Activated CD8-positive, alpha-beta memory T cell treated with anti-CD3 and anti-CD28 coated beads, Interleukin-2, amount 50 U/mL, for 24 hours (primary cell): ENCODE results near the gene CRISP2.
"Not testable (repeated sequence)": the region's sequence is repeated elsewhere in the genome, so short reads cannot be mapped to it uniquely, and the experiment has no call there.

Experiments used
- DNase-seq: peaks from one replicate; pipeline ENCODE4 v3.0.0-alpha.2; 2020; ENCODE audit errors: extremely low read depth

CRISP2 gene

DNA sequence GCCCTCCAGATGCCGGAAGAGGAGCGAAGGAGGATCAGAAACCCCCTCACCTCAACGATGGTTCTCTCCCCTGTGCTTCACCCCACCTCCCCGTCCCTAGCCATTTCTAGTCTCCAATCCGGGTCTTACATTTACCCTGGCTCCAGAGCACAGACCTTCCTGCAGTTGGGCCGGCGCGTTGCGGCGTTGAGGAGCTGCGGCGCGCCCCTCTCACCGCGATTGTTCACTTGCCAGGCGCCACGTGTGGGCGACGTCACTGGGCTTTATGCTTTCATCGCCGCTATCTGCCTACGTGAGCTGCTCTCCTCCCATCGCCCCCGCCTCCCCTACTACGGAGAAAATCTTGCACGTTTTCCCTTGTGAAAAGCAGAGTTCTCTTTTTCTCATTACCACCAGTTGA is at the start of gene CRISP2:
Gene CRISP2 (minus strand): TSS at position 198 of the 400 bp plus-strand sequence. CDS start 4,347 bp downstream, outside the sequence.
- no peak for DNase-seq

DNA sequence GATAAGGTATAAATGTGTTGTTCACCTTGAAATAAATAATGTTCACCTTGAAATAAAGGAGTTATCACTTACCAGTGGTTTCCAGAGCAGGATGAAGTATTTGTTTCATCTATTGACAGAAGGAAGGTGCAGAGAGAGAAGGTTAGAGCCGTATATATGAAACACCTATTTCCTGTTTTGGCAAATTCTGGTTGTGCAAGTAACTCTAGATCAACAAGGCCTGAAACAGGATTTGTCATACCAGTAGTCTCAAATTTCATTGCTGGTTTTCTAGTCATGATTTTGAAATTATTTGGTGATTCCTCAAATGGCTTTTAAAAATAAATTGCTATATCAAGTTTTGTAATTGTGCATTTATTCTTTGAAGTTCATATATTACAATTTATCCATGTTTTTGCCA is 30.9 kb upstream of the CRISP2 start, which contains the start of gene CRISP3:
Gene CRISP3 (minus strand): TSS at position 130 of the 400 bp plus-strand sequence. CDS start 21 bp downstream, at position 109.
- no peak for DNase-seq

DNA sequence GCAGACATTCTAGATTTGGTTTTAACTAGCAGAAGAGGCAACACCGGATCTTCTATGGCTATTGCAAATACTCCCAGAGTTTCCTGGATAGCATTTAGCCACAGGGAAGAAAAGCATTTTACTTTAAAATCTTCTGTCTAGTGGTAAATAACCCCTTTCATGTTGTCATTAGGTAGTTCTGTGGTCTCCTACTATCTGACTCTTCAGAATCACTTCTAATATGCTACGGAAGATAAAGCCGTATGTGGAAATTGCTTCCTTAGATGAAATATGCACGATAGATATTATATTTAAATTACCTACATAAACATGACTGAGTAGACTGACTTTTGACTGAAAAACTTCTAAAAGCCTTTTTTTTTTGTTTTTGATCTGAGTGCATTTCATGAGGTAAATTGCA is 30.1 kb upstream of the CRISP2 start:
- no peak for DNase-seq

- DNase-seq: no peak
These were observed 26.1 kb upstream of the CRISP2 start for GRCh38 chr6:49739423-49739822.

GRCh38 chr6:49736017-49736508 is 22.7 kb upstream of the CRISP2 start:
- no peak for DNase-seq

- DNase-seq: no peak
These were observed 20.3 kb upstream of the CRISP2 start for GRCh38 chr6:49733680-49734079.

DNA sequence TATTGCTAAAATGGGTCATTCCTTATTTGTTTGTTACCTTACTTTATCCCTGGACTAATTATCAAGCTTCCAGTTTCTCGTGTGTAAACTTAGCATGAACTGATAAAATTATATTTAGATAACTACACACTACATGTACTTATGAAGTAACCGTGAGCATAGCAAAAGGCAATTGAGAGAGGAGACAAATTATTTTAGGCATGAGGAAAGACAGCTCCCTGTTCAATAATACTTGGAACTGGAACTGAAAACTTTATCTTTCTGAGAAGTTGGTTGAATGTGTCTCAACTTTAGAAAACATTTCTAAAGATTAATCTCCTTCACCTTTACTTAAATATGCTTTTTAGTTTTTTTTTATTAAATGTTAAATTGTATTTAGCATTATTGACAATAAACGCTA is 19.4 kb upstream of the CRISP2 start:
- no peak for DNase-seq

DNA sequence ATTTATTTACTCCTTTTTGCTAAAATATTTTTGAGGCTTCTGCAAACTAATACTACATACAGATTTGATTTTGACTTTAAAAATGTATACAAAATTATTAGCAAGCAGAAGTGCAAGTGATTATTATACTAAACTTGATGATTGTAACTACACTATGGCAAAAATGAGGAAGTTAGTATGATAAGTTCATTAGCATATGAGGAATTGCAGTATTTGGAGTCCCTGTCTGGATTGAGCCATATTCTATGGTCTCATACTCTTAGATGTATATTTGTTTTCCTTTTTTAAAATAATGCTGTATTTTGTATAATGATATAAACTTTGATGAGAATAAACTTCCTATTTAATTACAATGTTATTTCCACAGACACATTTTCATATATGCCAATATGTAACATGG is 16.9 kb upstream of the CRISP2 start:
- DNase-seq: no peak

DNA sequence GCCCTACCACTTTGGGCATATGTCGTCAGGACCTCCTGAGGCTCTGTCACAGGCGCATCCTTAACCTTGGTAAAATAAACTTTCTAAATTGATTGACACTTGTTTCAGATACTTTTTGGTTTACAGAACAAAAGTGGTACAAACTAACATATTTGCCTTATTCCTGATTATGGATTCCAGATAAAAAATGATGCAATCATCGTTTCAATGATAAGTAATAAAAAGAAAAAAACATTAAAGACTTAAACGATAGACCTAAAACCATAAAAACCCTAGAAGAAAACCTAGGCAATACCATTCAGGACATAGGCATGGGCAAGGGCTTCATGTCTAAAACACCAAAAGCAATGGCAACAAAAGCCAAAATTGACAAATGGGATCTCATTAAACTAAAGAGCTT is 10.6 kb upstream of the CRISP2 start:
- not testable (repeated sequence) for DNase-seq

DNA sequence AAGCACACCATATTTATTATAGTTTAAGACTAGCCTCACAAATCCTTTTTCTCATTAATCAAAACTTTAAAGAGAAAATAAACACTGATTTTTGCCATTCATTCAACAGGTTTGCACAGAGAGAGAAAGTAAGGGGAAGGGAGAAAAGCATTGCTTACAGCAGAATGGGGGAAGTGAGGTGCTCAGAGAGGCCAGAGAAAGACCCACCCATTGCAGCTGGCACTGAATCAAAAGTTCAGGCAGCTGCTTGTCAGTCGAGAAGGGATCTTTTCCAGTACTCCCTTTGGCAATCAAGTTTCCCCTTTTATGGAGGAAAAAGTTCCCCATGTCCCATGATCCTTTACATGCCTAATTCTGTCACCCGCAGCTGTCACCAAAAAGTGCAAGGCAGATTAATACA is 8.0 kb upstream of the CRISP2 start:
- DNase-seq: no peak

DNA sequence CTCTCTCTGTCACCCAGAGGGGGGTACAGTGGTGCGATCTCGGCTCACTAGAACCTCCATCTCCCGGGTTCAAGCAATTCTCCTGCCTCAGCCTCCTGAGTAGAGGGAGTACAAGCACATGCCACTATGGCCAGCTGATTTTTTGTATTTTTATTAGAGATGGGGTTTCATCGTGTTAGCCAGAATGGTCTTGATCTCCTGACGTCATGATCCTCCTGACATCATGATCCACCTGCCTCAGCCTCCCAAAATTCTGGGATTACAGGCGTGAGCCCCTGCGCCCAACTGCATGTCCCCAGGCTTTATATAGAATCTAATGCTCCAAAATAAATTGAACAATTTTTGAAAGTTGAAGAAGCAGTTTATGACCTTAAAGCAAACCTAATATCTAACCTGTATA is 7.0 kb upstream of the CRISP2 start:
- DNase-seq: no peak

GRCh38 chr6:49698478-49698877 is 14.9 kb downstream of the CRISP2 start:
- DNase-seq: no peak

GRCh38 chr6:49693512-49693911 is 19.8 kb downstream of the CRISP2 start:
- DNase-seq: no peak

- no peak for DNase-seq
These were observed 20.8 kb downstream of the CRISP2 start for GRCh38 chr6:49692534-49692933.

- no peak for DNase-seq
These were observed 36.6 kb downstream of the CRISP2 start for GRCh38 chr6:49676671-49677281.

- no peak for DNase-seq
These were observed 37.5 kb downstream of the CRISP2 start for GRCh38 chr6:49675816-49676215.

DNA sequence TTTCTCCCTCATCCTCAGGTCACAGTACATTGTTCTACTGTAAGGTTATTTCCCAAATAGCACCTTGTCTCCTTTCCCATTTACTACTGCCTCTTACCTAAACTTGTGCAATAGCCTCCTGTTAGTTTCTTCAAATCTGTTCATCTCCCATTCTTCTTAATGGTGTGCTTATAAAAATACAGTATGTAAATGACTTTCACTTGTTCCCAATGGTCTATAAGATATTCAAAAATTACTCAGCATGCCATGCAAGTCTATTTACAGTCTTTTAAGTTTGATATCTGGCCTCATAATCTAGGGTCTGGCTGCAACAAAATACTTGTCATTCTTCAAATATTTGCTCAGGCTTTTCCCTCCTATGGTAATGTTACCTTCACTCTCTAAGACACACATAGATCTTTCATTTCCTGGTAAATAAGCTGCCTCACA is 45.2 kb downstream of the CRISP2 start:
- no peak for DNase-seq

DNA sequence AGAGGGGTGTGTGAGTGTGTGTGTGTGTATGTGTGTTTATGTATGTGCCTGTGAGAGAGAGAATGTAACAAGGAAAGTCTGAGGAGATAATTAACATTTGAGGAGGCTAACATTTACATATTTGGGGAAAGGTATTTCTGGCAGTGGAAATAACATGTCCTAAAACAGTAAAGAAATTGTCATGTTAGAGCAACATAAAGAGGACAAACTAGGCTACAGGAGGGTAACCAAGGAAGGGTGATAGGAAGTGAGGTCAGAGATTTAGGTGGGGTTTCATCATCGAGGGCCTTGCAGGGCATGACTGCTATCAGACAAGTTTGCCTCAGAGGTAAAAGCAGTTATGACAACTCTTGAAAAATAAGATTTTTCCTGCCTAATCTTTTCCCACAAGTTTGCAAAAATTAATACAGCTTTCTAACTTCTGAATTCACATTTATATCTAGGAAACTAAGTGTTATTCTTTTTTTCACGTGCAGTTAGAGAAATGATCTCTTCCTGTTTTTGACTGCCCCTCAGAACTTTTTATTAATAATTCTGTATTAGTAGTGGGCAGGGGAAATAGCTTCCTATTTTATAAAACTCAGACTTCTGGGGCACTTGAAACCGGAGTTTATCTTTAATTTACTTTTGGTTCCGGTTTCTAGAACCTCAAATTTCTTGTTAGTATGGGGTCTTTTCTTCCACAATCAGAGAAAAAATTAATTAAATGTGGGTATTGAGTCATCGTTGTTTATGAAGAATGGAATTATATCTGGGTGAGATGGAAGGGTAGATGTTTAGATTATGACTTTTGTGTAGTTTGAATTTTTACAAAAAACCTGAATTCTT is 46.2 kb downstream of the CRISP2 start:
- no peak for DNase-seq

DNA sequence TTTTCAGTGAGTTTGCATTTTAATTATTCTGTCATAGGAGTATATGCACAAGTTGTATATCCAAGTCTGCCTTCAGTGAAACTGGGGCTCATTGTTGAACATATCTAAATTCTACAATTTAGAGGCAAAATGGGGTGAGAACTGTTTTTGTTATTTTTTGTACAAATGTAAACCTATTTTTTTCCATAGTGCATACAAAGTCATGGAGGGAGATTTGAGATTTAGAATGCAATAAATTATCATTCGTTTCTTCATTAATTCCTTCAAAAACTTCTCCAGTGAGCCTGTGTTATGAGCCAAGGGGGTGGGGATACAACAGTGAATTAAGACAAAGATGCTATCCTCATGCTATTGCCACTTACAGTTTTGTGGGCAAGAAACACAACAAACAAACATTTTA is 46.9 kb downstream of the CRISP2 start:
- DNase-seq: no peak

GRCh38 chr6:49664817-49665216 is 48.5 kb downstream of the CRISP2 start:
- no peak for DNase-seq

DNA sequence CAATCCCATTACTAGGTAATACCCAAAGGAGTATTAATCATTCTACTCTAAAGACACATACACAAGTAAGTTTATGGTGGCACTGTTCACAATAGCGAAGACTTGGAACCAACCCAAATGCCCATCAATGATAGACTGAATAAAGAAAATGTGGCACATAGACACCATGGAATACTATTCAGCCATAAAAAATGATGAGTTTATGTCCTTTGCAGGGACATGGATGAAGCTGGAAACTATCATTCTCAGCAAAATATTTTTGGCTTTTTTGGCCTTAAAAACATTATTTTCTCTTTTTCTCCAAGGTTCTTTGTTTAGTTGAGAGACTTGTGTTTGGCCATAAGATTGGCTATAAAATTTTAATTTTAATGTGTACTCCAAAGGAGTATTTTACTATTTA is 49.3 kb downstream of the CRISP2 start:
- not testable (repeated sequence) for DNase-seq

GRCh38 chr6:49662892-49663261 is 50.5 kb downstream of the CRISP2 start:
- no peak for DNase-seq

GRCh38 chr6:49662231-49662891 is 51.0 kb downstream of the CRISP2 start:
- DNase-seq: no peak
